Thymus (tissue), 14 donors: Measurements from ENCODE around the gene ECI2. TPM values are rescaled to one million over a fixed set of nuclear protein-coding genes. Genes with fewer than 3 reads are reported as not detected.

Experiments
- DNase-seq, 9 donors: peaks; one replicate each; pipeline ENCODE4 v3.0.0-alpha.2; 2013; ENCODE audit warnings: low spot score in 9 of 9, low read depth in 6 of 9, missing footprints in 1 of 9
- H3K27ac ChIP-seq, 2 donors: one replicate each; pipeline ENCODE4 v1.5.1; 2013; ENCODE audit warnings: control low read depth in 1 of 2, low read depth in 1 of 2, low read length in 1 of 2, mild to moderate bottlenecking in 1 of 2, moderate library complexity in 1 of 2
- H3K27me3 ChIP-seq, 2 donors: one replicate each; pipeline ENCODE4 v1.5.1; 2013; ENCODE audit warnings: low read length in 1 of 2; ENCODE audit not compliant: control insufficient read depth in 2 of 2, insufficient read depth in 1 of 2
- H3K36me3 ChIP-seq, 2 donors: one replicate each; pipeline ENCODE4 v1.5.1; 2013; ENCODE audit warnings: low read length in 1 of 2, mild to moderate bottlenecking in 1 of 2, moderate library complexity in 1 of 2; ENCODE audit not compliant: control insufficient read depth in 2 of 2, insufficient read depth in 2 of 2
- H3K4me1 ChIP-seq, 2 donors: one replicate each; pipeline ENCODE4 v1.5.1; 2013; ENCODE audit warnings: low read length in 2 of 2; ENCODE audit not compliant: control insufficient read depth in 2 of 2, insufficient read depth in 2 of 2
- H3K4me3 ChIP-seq, 2 donors: one replicate each; pipeline ENCODE4 v1.5.1; 2013; ENCODE audit warnings: low read length in 2 of 2, control low read depth in 1 of 2, mild to moderate bottlenecking in 1 of 2
- H3K9me3 ChIP-seq, 2 donors: one replicate each; pipeline ENCODE4 v1.5.1; 2013; ENCODE audit warnings: low read length in 1 of 2, mild to moderate bottlenecking in 1 of 2; ENCODE audit not compliant: control insufficient read depth in 2 of 2, insufficient read depth in 1 of 2
- WGBS: extraction: QIAGEN DNeasy Blood & Tissue Kit; methylation state at CpG from one replicate; pipeline ENCODE4 v1.1.7; 2013; 5-methylcytosine and 5-hydroxymethylcytosine counted together
- long read RNA-seq, 10 donors: transcript quantifications; one replicate each; lab custom pipeline, GENCODE V29; 2026
- polyA plus RNA-seq: library from polyadenylated mRNA; stranded (reverse); fragments of 200-250 nt; gene quantifications from one replicate; pipeline ENCODE4 v1.2.3, GENCODE V29; 2013
- total RNA-seq: library from RNA; stranded (reverse); fragments of 120-200 nt; gene quantifications from one replicate; pipeline ENCODE4 v1.2.4, GENCODE V29; 2013
- donor health status: healthy.

ECI2 gene
- total RNA-seq: 45.0 TPM
- polyA plus RNA-seq: 55.0 TPM
- long read RNA-seq, donor 1, partial matches to known transcripts: 0 of 1 reads
- long read RNA-seq, donor 1, other reads (novel, unspliced or antisense): 0 of 1 reads
- long read RNA-seq, donor 2: 0 reads
- long read RNA-seq, donor 3, transcript ECI2-201 (10 exons, 1,380 nt): major isoform, 11 of 33 reads
- long read RNA-seq, donor 3, transcript ECI2-202 (10 exons, 1,407 nt): minor isoform, 7 of 33 reads
- long read RNA-seq, donor 3, partial matches to known transcripts: 14 of 33 reads
- long read RNA-seq, donor 3, other reads (novel, unspliced or antisense): 0 of 33 reads
- long read RNA-seq, donor 4, partial matches to known transcripts: 0 of 7 reads
- long read RNA-seq, donor 4, other reads (novel, unspliced or antisense): 0 of 7 reads
- long read RNA-seq, donor 5, transcript ECI2-201 (10 exons, 1,380 nt): major isoform, 21 of 39 reads
- long read RNA-seq, donor 5, transcript ECI2-202 (10 exons, 1,407 nt): minor isoform, 9 of 39 reads
- long read RNA-seq, donor 5, partial matches to known transcripts: 5 of 39 reads
- long read RNA-seq, donor 5, other reads (novel, unspliced or antisense): 0 of 39 reads
- long read RNA-seq, donor 6, transcript ECI2-202 (10 exons, 1,407 nt): minor isoform, 9 of 20 reads
- long read RNA-seq, donor 6, transcript ECI2-201 (10 exons, 1,380 nt): major isoform, 10 of 20 reads
- long read RNA-seq, donor 6, partial matches to known transcripts: 0 of 20 reads
- long read RNA-seq, donor 6, other reads (novel, unspliced or antisense): 0 of 20 reads
- long read RNA-seq, donor 7, transcript ECI2-202 (10 exons, 1,407 nt): minor isoform, 10 of 26 reads
- long read RNA-seq, donor 7, transcript ECI2-201 (10 exons, 1,380 nt): major isoform, 11 of 26 reads
- long read RNA-seq, donor 7, partial matches to known transcripts: 5 of 26 reads
- long read RNA-seq, donor 7, other reads (novel, unspliced or antisense): 0 of 26 reads
- long read RNA-seq, donor 8, transcript ECI2-201 (10 exons, 1,380 nt): major isoform, 5 of 6 reads
- long read RNA-seq, donor 8, partial matches to known transcripts: 0 of 6 reads
- long read RNA-seq, donor 8, other reads (novel, unspliced or antisense): 0 of 6 reads
- long read RNA-seq, donor 9, partial matches to known transcripts: 0 of 7 reads
- long read RNA-seq, donor 9, other reads (novel, unspliced or antisense): 0 of 7 reads
- long read RNA-seq, donor 10, transcript ECI2-201 (10 exons, 1,380 nt): major isoform, 10 of 14 reads
- long read RNA-seq, donor 10, partial matches to known transcripts: 0 of 14 reads
- long read RNA-seq, donor 10, other reads (novel, unspliced or antisense): 0 of 14 reads

GRCh38 chr6:4134841-4135664 is at the start of gene ECI2:
ECI2 (minus strand) TSS chr6:4135575; CDS start chr6:4135560, 15 bp downstream.
- peaks cover 0 to 3% of the 10 kb centered on the region in 2 donors for H3K9me3 ChIP-seq
- no peaks in the 10 kb centered on the region for H3K27me3 ChIP-seq
- peak within 1 kb of the TSS; percentile 91 to 94 for H3K4me3 ChIP-seq
- DNase-seq: peak in 6 of 9 donors; percentile 43 to 79 (median 56)
- H3K4me1 ChIP-seq: peaks cover 8 to 26% of the 10 kb centered on the region in 2 donors
- peak within 1 kb of the TSS; percentile 78 to 90 for H3K27ac ChIP-seq
- under 1% methylated on average over 66 of the region's 66 CpGs for WGBS
- H3K36me3 ChIP-seq: peaks cover 18 to 20% of the 10 kb centered on the region in 2 donors

GRCh38 chr6:4180652-4181255 is 45.4 kb upstream of the ECI2 start:
- no peaks in the 10 kb centered on the region for H3K9me3 ChIP-seq
- no peak overlapping the region for H3K4me3 ChIP-seq
- 91% methylated on average over 9 of the region's 9 CpGs for WGBS
- peak in 5 of 9 donors; percentile 1 to 41 (median 5) for DNase-seq
- H3K27me3 ChIP-seq: no peaks in the 10 kb centered on the region
- H3K36me3 ChIP-seq: no peaks in the 10 kb centered on the region
- peak overlapping the region in 1 of 2 donors; percentile 28 for H3K27ac ChIP-seq
- no peaks in the 10 kb centered on the region for H3K4me1 ChIP-seq

- H3K4me3 ChIP-seq: no peak overlapping the region
Measured at GRCh38 chr6:4179960-4180651, 44.7 kb upstream of the ECI2 start.

GRCh38 chr6:4178737-4179333 is 43.5 kb upstream of the ECI2 start:
- Histone ChIP-seq H3K27ac (no peak overlapping the region), H3K4me3 (no peak overlapping the region)
- 96% methylated on average over 8 of the region's 8 CpGs for WGBS

More at GRCh38 chr6:4179960-4180651, 44.7 kb upstream of the ECI2 start:
- H3K36me3 ChIP-seq: no peaks in the 10 kb centered on the region
- WGBS: 94% methylated on average over 4 of the region's 4 CpGs
- no peak overlapping the region for H3K27ac ChIP-seq
- no peaks in the 10 kb centered on the region for H3K4me1 ChIP-seq
- H3K9me3 ChIP-seq: no peaks in the 10 kb centered on the region
- no peaks in the 10 kb centered on the region for H3K27me3 ChIP-seq
- DNase-seq: no peak

GRCh38 chr6:4176907-4177306 is 41.5 kb upstream of the ECI2 start:
- Histone ChIP-seq H3K27me3 (no peaks in the 10 kb centered on the region), H3K9me3 (no peaks in the 10 kb centered on the region), H3K27ac (no peak overlapping the region), H3K36me3 (no peaks in the 10 kb centered on the region), H3K4me3 (no peak overlapping the region), H3K4me1 (no peaks in the 10 kb centered on the region)
- WGBS: 98% methylated on average over 2 of the region's 2 CpGs
- no peak for DNase-seq

More at GRCh38 chr6:4178737-4179333, 43.5 kb upstream of the ECI2 start:
- no peaks in the 10 kb centered on the region for H3K9me3 ChIP-seq
- H3K27me3 ChIP-seq: no peaks in the 10 kb centered on the region
- no peak for DNase-seq
- no peaks in the 10 kb centered on the region for H3K36me3 ChIP-seq
- H3K4me1 ChIP-seq: no peaks in the 10 kb centered on the region

GRCh38 chr6:4174042-4174441 is 38.7 kb upstream of the ECI2 start:
- Histone ChIP-seq H3K4me1 (no peaks in the 10 kb centered on the region), H3K4me3 (no peak overlapping the region), H3K9me3 (no peaks in the 10 kb centered on the region), H3K27me3 (no peaks in the 10 kb centered on the region), H3K27ac (no peak overlapping the region), H3K36me3 (no peaks in the 10 kb centered on the region)
- DNase-seq: no peak
- 97% methylated on average over 6 of the region's 6 CpGs for WGBS

GRCh38 chr6:4172368-4172767 is 37.0 kb upstream of the ECI2 start:
- Histone ChIP-seq H3K36me3 (no peaks in the 10 kb centered on the region), H3K27me3 (no peaks in the 10 kb centered on the region)
- WGBS: 93% methylated on average over 3 of the region's 3 CpGs

More at GRCh38 chr6:4172368-4172767, 37.0 kb upstream of the ECI2 start:
- Histone ChIP-seq H3K4me3 (no peak overlapping the region), H3K27ac (no peak overlapping the region), H3K4me1 (no peaks in the 10 kb centered on the region), H3K9me3 (no peaks in the 10 kb centered on the region)
- DNase-seq: no peak
